Activated CD4-positive, alpha-beta T cell treated with anti-CD3 and anti-CD28 coated beads for 36 hours (primary cell): ENCODE results near the gene STAG1. TPM values are rescaled to one million over a fixed set of nuclear protein-coding genes. Genes with fewer than 3 reads are reported as not detected.

ENCODE experiments used
- ATAC-seq: fragments of 200-7000 bp; cut with Tn5 transposase; one replicate; pipeline ENCODE4 v1.10.0; 2021; ENCODE audit warnings: mild to moderate bottlenecking, moderate library complexity
- CTCF ChIA-PET: fragments of 350-600 bp; sonication (Branson Sonifier 250); formaldehyde crosslinking; loops from one replicate; lab custom pipeline; 2021; ENCODE audit warnings: antibody characterized with exemption; lab: Charles Lee
- POLR2A ChIA-PET: fragments of 350-600 bp; sonication (Branson Sonifier 250); formaldehyde crosslinking; loops from one replicate; lab custom pipeline; 2021; ENCODE audit warnings: antibody characterized with exemption, inconsistent platforms; lab: Charles Lee
- DNase-seq: peaks from one replicate; pipeline ENCODE4 v3.0.0-alpha.2; 2020
- H3K27ac Mint-ChIP-seq: one replicate; pipeline ENCODE4 v1.8.0; 2021; ENCODE audit warnings: mixed read lengths
- H3K27me3 Mint-ChIP-seq: one replicate; pipeline ENCODE4 v1.8.0; 2021; ENCODE audit warnings: mixed read lengths
- H3K36me3 Mint-ChIP-seq: one replicate; pipeline ENCODE4 v1.8.0; 2021; ENCODE audit warnings: low read depth, mixed read lengths
- H3K4me1 Mint-ChIP-seq: one replicate; pipeline ENCODE4 v1.8.0; 2021; ENCODE audit warnings: mixed read lengths
- H3K4me3 Mint-ChIP-seq: one replicate; pipeline ENCODE4 v1.8.0; 2021; ENCODE audit warnings: mild to moderate bottlenecking, moderate library complexity, mixed read lengths
- H3K9me3 Mint-ChIP-seq: one replicate; pipeline ENCODE4 v1.8.0; 2021; ENCODE audit warnings: low read depth, mixed read lengths
- intact Hi-C, 2 experiments: fragments of 100-400 bp; cut with DNase I in 1 of 2; cut with micrococcal nuclease in 1 of 2; formaldehyde crosslinking; loops; one replicate each; pipeline versions ENCODE4 v1.14.2 to v1.15.1; 2022 to 2024; cut with DNase I, micrococcal nuclease
- total RNA-seq, 2 experiments: library from RNA; stranded (reverse); gene quantifications; one replicate each; pipeline ENCODE4 v1.2.3, GENCODE V29; 2021

The STAG1 gene
- total RNA-seq, 2 experiments from 2014 or later: 27.1 to 36.0 TPM

- no peak overlapping the region for H3K4me3 Mint-ChIP-seq
- ChIA-PET CTCF (interaction anchor here (0.6 to 0.7 kb wide), 2 partner anchors 262 to 357 kb away, joined by 3 to 4 read pairs; no protein-coding TSS in a partner anchor), POLR2A (no interaction called here)
- intact Hi-C loops: no loop called here
- no peak overlapping the region for H3K27ac Mint-ChIP-seq
- H3K36me3 Mint-ChIP-seq: peaks cover 70% of the 10 kb centered on the region
- no peak for DNase-seq
- no peaks in the 10 kb centered on the region for H3K27me3 Mint-ChIP-seq
- peaks cover 24% of the 10 kb centered on the region for H3K9me3 Mint-ChIP-seq
- ATAC-seq: no peak
- H3K4me1 Mint-ChIP-seq: no peaks in the 10 kb centered on the region
Observed at GRCh38 chr3:136464502-136464901, 287.7 kb downstream of the STAG1 start.

GRCh38 chr3:136463170-136463569 is 289.0 kb downstream of the STAG1 start:
- POLR2A ChIA-PET: no interaction called here
- CTCF ChIA-PET: no interaction called here
- Mint-ChIP-seq H3K9me3 (peaks cover 29% of the 10 kb centered on the region), H3K4me1 (no peaks in the 10 kb centered on the region), H3K36me3 (peaks cover 77% of the 10 kb centered on the region), H3K27me3 (no peaks in the 10 kb centered on the region), H3K4me3 (no peak overlapping the region), H3K27ac (no peak overlapping the region)
- DNase-seq (no peak), ATAC-seq (no peak)
- intact Hi-C loops: no loop called here

GRCh38 chr3:136457793-136458192 is 294.4 kb downstream of the STAG1 start:
- POLR2A ChIA-PET: no interaction called here
- DNase-seq: no peak
- intact Hi-C loops: no loop called here
- Mint-ChIP-seq H3K9me3 (peaks cover 37% of the 10 kb centered on the region), H3K27ac (no peak overlapping the region), H3K4me1 (no peaks in the 10 kb centered on the region), H3K36me3 (peaks cover 78% of the 10 kb centered on the region), H3K4me3 (no peak overlapping the region), H3K27me3 (no peaks in the 10 kb centered on the region)
- no peak for ATAC-seq
- CTCF ChIA-PET: no interaction called here

GRCh38 chr3:136456196-136456595 is 296.0 kb downstream of the STAG1 start:
- H3K27ac Mint-ChIP-seq: no peak overlapping the region
- ATAC-seq (no peak), DNase-seq (no peak)
- H3K36me3 Mint-ChIP-seq: peaks cover 68% of the 10 kb centered on the region
- intact Hi-C loops: no loop called here
- ChIA-PET CTCF (interaction anchor here (0.8 to 1.1 kb wide), 3 partner anchors 17 to 186 kb away, joined by 3 to 5 read pairs (median 4); no protein-coding TSS in a partner anchor), POLR2A (no interaction called here)
- no peak overlapping the region for H3K4me3 Mint-ChIP-seq
- H3K9me3 Mint-ChIP-seq: peaks cover 32% of the 10 kb centered on the region
- H3K4me1 Mint-ChIP-seq: no peaks in the 10 kb centered on the region
- no peaks in the 10 kb centered on the region for H3K27me3 Mint-ChIP-seq

GRCh38 chr3:136444581-136444980 is 307.6 kb downstream of the STAG1 start:
- DNase-seq (no peak), ATAC-seq (no peak)
- CTCF ChIA-PET: interaction anchor here (2.1 kb wide), 1 partner anchor 29 kb away, joined by 6 read pairs; no protein-coding TSS in a partner anchor
- POLR2A ChIA-PET: no interaction called here
- Mint-ChIP-seq H3K9me3 (no peaks in the 10 kb centered on the region), H3K36me3 (peaks cover 24% of the 10 kb centered on the region), H3K27me3 (no peaks in the 10 kb centered on the region), H3K4me3 (no peak overlapping the region), H3K4me1 (no peaks in the 10 kb centered on the region), H3K27ac (no peak overlapping the region)
- intact Hi-C loops: no loop called here

- Mint-ChIP-seq H3K27ac (no peak overlapping the region), H3K4me3 (no peak overlapping the region), H3K9me3 (no peaks in the 10 kb centered on the region), H3K36me3 (peaks cover 22% of the 10 kb centered on the region), H3K4me1 (no peaks in the 10 kb centered on the region), H3K27me3 (no peaks in the 10 kb centered on the region)
- no peak for ATAC-seq
- no peak for DNase-seq
- POLR2A ChIA-PET: no interaction called here
- CTCF ChIA-PET: no interaction called here
- intact Hi-C loops: no loop called here
Observed at GRCh38 chr3:136437043-136437442, 315.1 kb downstream of the STAG1 start.

- no peaks in the 10 kb centered on the region for H3K4me1 Mint-ChIP-seq
- peaks cover 19% of the 10 kb centered on the region for H3K36me3 Mint-ChIP-seq
- H3K4me3 Mint-ChIP-seq: no peak overlapping the region
- CTCF ChIA-PET: no interaction called here
- H3K27ac Mint-ChIP-seq: no peak overlapping the region
- intact Hi-C loops: no loop called here
- no peaks in the 10 kb centered on the region for H3K27me3 Mint-ChIP-seq
- H3K9me3 Mint-ChIP-seq: no peaks in the 10 kb centered on the region
- ATAC-seq (no peak), DNase-seq (no peak)
- POLR2A ChIA-PET: no interaction called here
Observed at GRCh38 chr3:136434429-136434828, 317.7 kb downstream of the STAG1 start.

GRCh38 chr3:136432685-136433084 is 319.5 kb downstream of the STAG1 start:
- DNase-seq (no peak), ATAC-seq (no peak)
- Mint-ChIP-seq H3K27ac (no peak overlapping the region), H3K4me3 (no peak overlapping the region), H3K27me3 (no peaks in the 10 kb centered on the region), H3K4me1 (no peaks in the 10 kb centered on the region), H3K36me3 (peaks cover 23% of the 10 kb centered on the region), H3K9me3 (no peaks in the 10 kb centered on the region)
- intact Hi-C loops: no loop called here
- CTCF ChIA-PET: interaction anchor here (0.8 to 1.1 kb wide), 2 partner anchors 15 to 643 kb away, joined by 3 read pairs; no protein-coding TSS in a partner anchor
- POLR2A ChIA-PET: no interaction called here

GRCh38 chr3:136428167-136428566 is 324.0 kb downstream of the STAG1 start:
- intact Hi-C loops: no loop called here
- no peak overlapping the region for H3K4me3 Mint-ChIP-seq
- no peaks in the 10 kb centered on the region for H3K27me3 Mint-ChIP-seq
- ChIA-PET POLR2A (no interaction called here), CTCF (interaction anchor here (0.7 kb wide), 1 partner anchor 15 kb away, joined by 3 read pairs; no protein-coding TSS in a partner anchor)
- H3K27ac Mint-ChIP-seq: no peak overlapping the region
- DNase-seq (no peak), ATAC-seq (no peak)
- no peaks in the 10 kb centered on the region for H3K9me3 Mint-ChIP-seq
- peaks cover 21% of the 10 kb centered on the region for H3K36me3 Mint-ChIP-seq
- H3K4me1 Mint-ChIP-seq: no peaks in the 10 kb centered on the region

- intact Hi-C loops: no loop called here
- CTCF ChIA-PET: interaction anchor here (0.7 kb wide), 1 partner anchor 14 kb away, joined by 3 read pairs; no protein-coding TSS in a partner anchor
- no peak for DNase-seq
- POLR2A ChIA-PET: no interaction called here
- H3K4me1 Mint-ChIP-seq: no peaks in the 10 kb centered on the region
- no peak overlapping the region for H3K27ac Mint-ChIP-seq
- no peaks in the 10 kb centered on the region for H3K9me3 Mint-ChIP-seq
- peaks cover 17% of the 10 kb centered on the region for H3K36me3 Mint-ChIP-seq
- no peaks in the 10 kb centered on the region for H3K27me3 Mint-ChIP-seq
- no peak for ATAC-seq
- no peak overlapping the region for H3K4me3 Mint-ChIP-seq
Observed at GRCh38 chr3:136427236-136427635, 324.9 kb downstream of the STAG1 start.

GRCh38 chr3:136414476-136414875 is 337.7 kb downstream of the STAG1 start:
- DNase-seq (no peak), ATAC-seq (no peak)
- POLR2A ChIA-PET: no interaction called here
- Mint-ChIP-seq H3K27me3 (no peaks in the 10 kb centered on the region), H3K36me3 (peaks cover 24% of the 10 kb centered on the region), H3K4me3 (no peak overlapping the region), H3K27ac (no peak overlapping the region), H3K4me1 (no peaks in the 10 kb centered on the region), H3K9me3 (no peaks in the 10 kb centered on the region)
- CTCF ChIA-PET: interaction anchor here (0.6 kb wide), 1 partner anchor 1444 kb away, joined by 3 read pairs; no protein-coding TSS in a partner anchor
- intact Hi-C loops: no loop called here

GRCh38 chr3:136412307-136412706 is 339.9 kb downstream of the STAG1 start:
- DNase-seq: no peak
- intact Hi-C loops: no loop called here
- peaks cover 20% of the 10 kb centered on the region for H3K36me3 Mint-ChIP-seq

More at GRCh38 chr3:136412307-136412706, 339.9 kb downstream of the STAG1 start:
- no peak for ATAC-seq
- Mint-ChIP-seq H3K9me3 (no peaks in the 10 kb centered on the region), H3K4me1 (no peaks in the 10 kb centered on the region), H3K27me3 (no peaks in the 10 kb centered on the region), H3K27ac (no peak overlapping the region), H3K4me3 (no peak overlapping the region)
- CTCF ChIA-PET: no interaction called here
- POLR2A ChIA-PET: no interaction called here
